Loucy (cell line): ENCODE measurements around the gene ROBO1.
A peak's percentile ranks its signal among the peaks of the same experiment; 100 is the strongest.

Experiments used
- H2AFZ ChIP-seq: fragments of 200-600 bp; sonication (generic); 2 replicates; pipeline ENCODE4 v1.6.0; 2016; ENCODE audit warnings: antibody characterized with exemption, mild to moderate bottlenecking, low read length, moderate library complexity
- H3F3A ChIP-seq: fragments of 200-600 bp; 2 replicates; pipeline ENCODE4 v1.6.0; 2016; ENCODE audit warnings: antibody characterized with exemption, low read depth, mild to moderate bottlenecking
- H3K27me3 ChIP-seq: fragments of 200-600 bp; sonication (generic); 2 replicates; pipeline ENCODE4 v1.6.1; 2014; ENCODE audit warnings: low read length, mild to moderate bottlenecking; ENCODE audit not compliant: insufficient read depth, poor library complexity, severe bottlenecking
- H3K36me3 ChIP-seq: fragments of 200-600 bp; sonication (generic); 2 replicates; pipeline ENCODE4 v1.6.1; 2016; ENCODE audit warnings: low read length; ENCODE audit not compliant: insufficient read depth
- H3K4me1 ChIP-seq: fragments of 200-600 bp; sonication (generic); 2 replicates; pipeline ENCODE4 v1.5.1; 2014; ENCODE audit warnings: low read length, mild to moderate bottlenecking; ENCODE audit not compliant: insufficient read depth, poor library complexity, severe bottlenecking
- H3K4me2 ChIP-seq: fragments of 200-600 bp; sonication (generic); 2 replicates; pipeline ENCODE4 v1.6.0; 2014; ENCODE audit warnings: antibody characterized with exemption, low read length, low read depth, mild to moderate bottlenecking; ENCODE audit not compliant: poor library complexity, severe bottlenecking
- H3K4me3 ChIP-seq: fragments of 200-600 bp; sonication (generic); 2 replicates; pipeline ENCODE4 v1.5.1; 2014; ENCODE audit warnings: low read length, mild to moderate bottlenecking, mixed read lengths; ENCODE audit not compliant: poor library complexity, severe bottlenecking
- H3K79me2 ChIP-seq: fragments of 200-600 bp; sonication (generic); 2 replicates; pipeline ENCODE4 v1.6.1; 2014; ENCODE audit warnings: low read length; ENCODE audit not compliant: insufficient read depth
- H3K9ac ChIP-seq: fragments of 200-600 bp; sonication (generic); 2 replicates; pipeline ENCODE4 v1.6.0; 2014; ENCODE audit warnings: mild to moderate bottlenecking, low read depth, low read length, moderate library complexity; ENCODE audit not compliant: poor library complexity, severe bottlenecking
- H3K9me2 ChIP-seq: fragments of 200-600 bp; sonication (generic); replicated peaks from 2 replicates; pipeline ENCODE4 v1.6.1; 2016; ENCODE audit warnings: low read depth, low read length, mixed read lengths
- H3K9me3 ChIP-seq: fragments of 200-600 bp; sonication (generic); 2 replicates; pipeline ENCODE4 v1.6.1; 2014; ENCODE audit warnings: mild to moderate bottlenecking, antibody characterized with exemption, low read length, low read depth; ENCODE audit not compliant: insufficient read depth
- H4K20me1 ChIP-seq: fragments of 200-600 bp; sonication (generic); 2 replicates; pipeline ENCODE4 v1.6.0; 2014; ENCODE audit warnings: antibody characterized with exemption, low read length, mild to moderate bottlenecking; ENCODE audit not compliant: insufficient read depth, poor library complexity, severe bottlenecking
- EZH2phosphoT487 ChIP-seq: fragments of 200-600 bp; IDR thresholded peaks from 2 replicates; pipeline ENCODE4 v1.6.1; 2018; ENCODE audit warnings: antibody characterized with exemption, mild to moderate bottlenecking, moderate library complexity, borderline replicate concordance
- TF ChIP-seq, protein P1 (sequence below): fragments of 200-600 bp; sonication (generic); conservative IDR thresholded peaks from 2 replicates; pipeline ENCODE4 v1.5.1; 2014; ENCODE audit warnings: mild to moderate bottlenecking, antibody characterized with exemption, low read length

ROBO1 gene

DNA sequence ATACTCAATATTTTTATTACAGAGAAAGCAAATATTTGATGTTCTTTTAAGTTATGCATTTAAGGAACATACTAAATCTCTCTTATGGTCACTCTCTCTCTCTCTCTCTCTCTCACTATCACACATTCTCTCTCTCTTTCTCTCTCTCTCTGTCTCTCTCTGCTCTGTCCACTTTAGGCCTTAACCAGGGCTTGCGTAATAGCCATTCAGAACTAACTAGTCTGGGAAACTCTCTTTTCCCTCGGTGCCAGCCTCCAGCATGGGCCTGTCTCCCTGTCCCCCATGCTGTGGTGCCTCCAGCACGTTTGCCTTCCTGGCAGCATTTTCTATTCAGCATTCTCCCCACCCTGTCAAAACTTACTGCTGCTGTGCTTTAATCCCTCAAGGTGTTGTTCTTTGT, 389.7 kb downstream of the ROBO1 start:
- Histone ChIP-seq H3K4me1 (no peaks in the 10 kb centered on the region), H3K9me2 (no peaks in the 10 kb centered on the region), H3F3A (no peaks in the 10 kb centered on the region), H3K79me2 (no peaks in the 10 kb centered on the region), H3K9ac (no peak overlapping the region), H3K4me3 (no peak overlapping the region), H4K20me1 (no peaks in the 10 kb centered on the region), H3K4me2 (no peak overlapping the region), H3K36me3 (no peaks in the 10 kb centered on the region), H3K27me3 (no peaks in the 10 kb centered on the region), H2AFZ (no peak overlapping the region), H3K9me3 (no peaks in the 10 kb centered on the region)
- TF ChIP-seq EZH2phosphoT487 = no peak
- TF ChIP-seq, protein P1, sequence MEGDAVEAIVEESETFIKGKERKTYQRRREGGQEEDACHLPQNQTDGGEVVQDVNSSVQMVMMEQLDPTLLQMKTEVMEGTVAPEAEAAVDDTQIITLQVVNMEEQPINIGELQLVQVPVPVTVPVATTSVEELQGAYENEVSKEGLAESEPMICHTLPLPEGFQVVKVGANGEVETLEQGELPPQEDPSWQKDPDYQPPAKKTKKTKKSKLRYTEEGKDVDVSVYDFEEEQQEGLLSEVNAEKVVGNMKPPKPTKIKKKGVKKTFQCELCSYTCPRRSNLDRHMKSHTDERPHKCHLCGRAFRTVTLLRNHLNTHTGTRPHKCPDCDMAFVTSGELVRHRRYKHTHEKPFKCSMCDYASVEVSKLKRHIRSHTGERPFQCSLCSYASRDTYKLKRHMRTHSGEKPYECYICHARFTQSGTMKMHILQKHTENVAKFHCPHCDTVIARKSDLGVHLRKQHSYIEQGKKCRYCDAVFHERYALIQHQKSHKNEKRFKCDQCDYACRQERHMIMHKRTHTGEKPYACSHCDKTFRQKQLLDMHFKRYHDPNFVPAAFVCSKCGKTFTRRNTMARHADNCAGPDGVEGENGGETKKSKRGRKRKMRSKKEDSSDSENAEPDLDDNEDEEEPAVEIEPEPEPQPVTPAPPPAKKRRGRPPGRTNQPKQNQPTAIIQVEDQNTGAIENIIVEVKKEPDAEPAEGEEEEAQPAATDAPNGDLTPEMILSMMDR = no peak

GRCh38 chr3:79369306-79369705, 398.5 kb downstream of the ROBO1 start:
- Histone ChIP-seq H3K79me2 (no peaks in the 10 kb centered on the region), H2AFZ (no peak overlapping the region), H3F3A (no peaks in the 10 kb centered on the region)

GRCh38 chr3:79368403-79368802, 399.4 kb downstream of the ROBO1 start:
- H3K79me2 ChIP-seq = no peaks in the 10 kb centered on the region

More at GRCh38 chr3:79369306-79369705, 398.5 kb downstream of the ROBO1 start:
- Histone ChIP-seq H3K9me3 (no peaks in the 10 kb centered on the region), H3K4me2 (no peak overlapping the region), H3K27me3 (no peaks in the 10 kb centered on the region), H3K36me3 (no peaks in the 10 kb centered on the region), H3K9ac (no peak overlapping the region), H3K4me3 (no peak overlapping the region), H3K9me2 (no peaks in the 10 kb centered on the region), H3K4me1 (no peaks in the 10 kb centered on the region), H4K20me1 (no peaks in the 10 kb centered on the region)
- TF ChIP-seq, protein P1 = 0 out of 2 replicates have a peak, but pooled peaks have one; percentile 10
- no peak for TF ChIP-seq EZH2phosphoT487

More at GRCh38 chr3:79368403-79368802, 399.4 kb downstream of the ROBO1 start:
- TF ChIP-seq EZH2phosphoT487 = no peak
- TF ChIP-seq, protein P1 = no peak
- Histone ChIP-seq H3K4me3 (no peak overlapping the region), H2AFZ (no peak overlapping the region), H3K9me2 (no peaks in the 10 kb centered on the region), H3F3A (no peaks in the 10 kb centered on the region), H3K27me3 (no peaks in the 10 kb centered on the region), H3K36me3 (no peaks in the 10 kb centered on the region), H3K4me2 (no peak overlapping the region), H3K9me3 (no peaks in the 10 kb centered on the region), H3K9ac (no peak overlapping the region), H4K20me1 (no peaks in the 10 kb centered on the region), H3K4me1 (no peaks in the 10 kb centered on the region)
